ENCODE data around the gene KRT75. TPM values are rescaled to one million over a fixed set of nuclear protein-coding genes. Genes with fewer than 3 reads are reported as not detected.

Gene KRT75
- total and polyA plus RNA-seq, 2 of the 13 experiments (the other 11 are each of a cell fraction or from before 2014, with no cell fraction given): not detected

DNA sequence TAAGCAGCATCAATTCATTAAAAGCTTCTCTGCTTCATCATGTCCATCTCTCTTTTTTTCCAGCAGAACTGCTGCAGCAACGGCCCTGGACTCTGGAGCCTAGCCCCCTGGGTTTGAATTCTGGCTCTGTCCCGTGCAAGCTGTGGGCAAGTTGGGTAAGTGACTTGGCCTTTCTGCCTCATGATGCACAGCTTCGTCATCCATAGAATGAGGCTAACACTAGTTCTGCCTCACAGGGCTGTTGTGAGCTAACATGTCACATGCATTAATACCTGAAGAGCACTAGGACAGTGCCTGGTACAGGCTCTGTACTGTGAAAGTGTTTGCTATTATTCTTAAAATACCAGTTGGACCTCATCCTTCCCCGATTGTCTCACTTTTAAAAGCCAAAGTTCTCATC, 32.2 kb downstream of the KRT75 start (continued):
- TF ChIP-seq ZBTB34 (CRISPR knock-in tag; IDR thresholded peaks at IDR 0.05) (no peak), ZBTB39 (CRISPR knock-in tag; IDR thresholded peaks at IDR 0.05) (no peak), ZNF782 (CRISPR knock-in tag; IDR thresholded peaks at IDR 0.05; ENCODE audit: borderline replicate concordance) (no peak), KLF6 (CRISPR knock-in tag; IDR thresholded peaks at IDR 0.05) (no peak), PLRG1 (conservative IDR thresholded peaks at IDR 0.05) (no peak)
- TF ChIP-seq, protein P1, sequence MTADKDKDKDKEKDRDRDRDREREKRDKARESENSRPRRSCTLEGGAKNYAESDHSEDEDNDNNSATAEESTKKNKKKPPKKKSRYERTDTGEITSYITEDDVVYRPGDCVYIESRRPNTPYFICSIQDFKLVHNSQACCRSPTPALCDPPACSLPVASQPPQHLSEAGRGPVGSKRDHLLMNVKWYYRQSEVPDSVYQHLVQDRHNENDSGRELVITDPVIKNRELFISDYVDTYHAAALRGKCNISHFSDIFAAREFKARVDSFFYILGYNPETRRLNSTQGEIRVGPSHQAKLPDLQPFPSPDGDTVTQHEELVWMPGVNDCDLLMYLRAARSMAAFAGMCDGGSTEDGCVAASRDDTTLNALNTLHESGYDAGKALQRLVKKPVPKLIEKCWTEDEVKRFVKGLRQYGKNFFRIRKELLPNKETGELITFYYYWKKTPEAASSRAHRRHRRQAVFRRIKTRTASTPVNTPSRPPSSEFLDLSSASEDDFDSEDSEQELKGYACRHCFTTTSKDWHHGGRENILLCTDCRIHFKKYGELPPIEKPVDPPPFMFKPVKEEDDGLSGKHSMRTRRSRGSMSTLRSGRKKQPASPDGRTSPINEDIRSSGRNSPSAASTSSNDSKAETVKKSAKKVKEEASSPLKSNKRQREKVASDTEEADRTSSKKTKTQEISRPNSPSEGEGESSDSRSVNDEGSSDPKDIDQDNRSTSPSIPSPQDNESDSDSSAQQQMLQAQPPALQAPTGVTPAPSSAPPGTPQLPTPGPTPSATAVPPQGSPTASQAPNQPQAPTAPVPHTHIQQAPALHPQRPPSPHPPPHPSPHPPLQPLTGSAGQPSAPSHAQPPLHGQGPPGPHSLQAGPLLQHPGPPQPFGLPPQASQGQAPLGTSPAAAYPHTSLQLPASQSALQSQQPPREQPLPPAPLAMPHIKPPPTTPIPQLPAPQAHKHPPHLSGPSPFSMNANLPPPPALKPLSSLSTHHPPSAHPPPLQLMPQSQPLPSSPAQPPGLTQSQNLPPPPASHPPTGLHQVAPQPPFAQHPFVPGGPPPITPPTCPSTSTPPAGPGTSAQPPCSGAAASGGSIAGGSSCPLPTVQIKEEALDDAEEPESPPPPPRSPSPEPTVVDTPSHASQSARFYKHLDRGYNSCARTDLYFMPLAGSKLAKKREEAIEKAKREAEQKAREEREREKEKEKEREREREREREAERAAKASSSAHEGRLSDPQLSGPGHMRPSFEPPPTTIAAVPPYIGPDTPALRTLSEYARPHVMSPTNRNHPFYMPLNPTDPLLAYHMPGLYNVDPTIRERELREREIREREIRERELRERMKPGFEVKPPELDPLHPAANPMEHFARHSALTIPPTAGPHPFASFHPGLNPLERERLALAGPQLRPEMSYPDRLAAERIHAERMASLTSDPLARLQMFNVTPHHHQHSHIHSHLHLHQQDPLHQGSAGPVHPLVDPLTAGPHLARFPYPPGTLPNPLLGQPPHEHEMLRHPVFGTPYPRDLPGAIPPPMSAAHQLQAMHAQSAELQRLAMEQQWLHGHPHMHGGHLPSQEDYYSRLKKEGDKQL (CRISPR knock-in tag; IDR thresholded peaks at IDR 0.05; ENCODE audit: low read depth): no peak
